Inflammatory macrophage (primary cell): ENCODE data around the gene HIRIP3.

Experiments
- DNase-seq, 2 donors: peaks; one replicate each; pipeline ENCODE4 v3.0.0-alpha.2; 2020 to 2022

Gene HIRIP3

GRCh38 chr16:29958756-29959155, 36.7 kb downstream of the HIRIP3 start:
- no peak for DNase-seq

- no peak for DNase-seq
These were observed 43.6 kb downstream of the HIRIP3 start for GRCh38 chr16:29951625-29952365.

DNA sequence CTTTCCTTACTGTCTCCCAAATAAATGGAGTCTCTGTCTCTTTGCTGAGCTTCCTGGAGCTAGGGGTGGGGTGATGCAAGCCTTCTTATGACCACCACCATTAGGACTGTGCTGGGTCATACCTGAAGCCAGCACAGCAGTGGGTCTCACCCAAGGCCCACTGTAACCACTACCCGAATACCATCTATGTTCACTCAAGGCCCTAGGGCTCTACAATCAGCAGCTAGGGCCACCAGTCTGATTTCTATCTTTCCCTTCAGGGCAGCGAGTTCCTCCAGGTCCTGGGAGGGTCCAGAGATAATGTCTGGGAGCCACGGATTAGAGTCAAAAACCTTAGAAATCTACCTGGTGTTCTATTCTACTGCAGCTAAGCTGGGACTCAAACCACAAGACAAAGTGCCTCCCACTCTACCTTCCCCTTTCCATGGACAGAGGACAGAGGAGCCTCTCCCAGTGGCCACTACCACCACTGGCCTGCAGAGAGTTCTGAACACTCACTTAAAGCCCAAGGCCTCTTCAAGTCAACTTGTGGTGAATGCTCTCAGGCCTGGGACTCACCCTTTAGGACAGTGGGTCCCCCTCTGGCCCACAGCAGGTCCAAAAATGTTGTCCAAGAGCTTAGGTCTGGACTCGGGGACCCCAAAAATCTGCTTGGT, 44.5 kb downstream of the HIRIP3 start:
- DNase-seq, result no peak

GRCh38 chr16:29947897-29948296, 47.5 kb downstream of the HIRIP3 start:
- no peak for DNase-seq

DNA sequence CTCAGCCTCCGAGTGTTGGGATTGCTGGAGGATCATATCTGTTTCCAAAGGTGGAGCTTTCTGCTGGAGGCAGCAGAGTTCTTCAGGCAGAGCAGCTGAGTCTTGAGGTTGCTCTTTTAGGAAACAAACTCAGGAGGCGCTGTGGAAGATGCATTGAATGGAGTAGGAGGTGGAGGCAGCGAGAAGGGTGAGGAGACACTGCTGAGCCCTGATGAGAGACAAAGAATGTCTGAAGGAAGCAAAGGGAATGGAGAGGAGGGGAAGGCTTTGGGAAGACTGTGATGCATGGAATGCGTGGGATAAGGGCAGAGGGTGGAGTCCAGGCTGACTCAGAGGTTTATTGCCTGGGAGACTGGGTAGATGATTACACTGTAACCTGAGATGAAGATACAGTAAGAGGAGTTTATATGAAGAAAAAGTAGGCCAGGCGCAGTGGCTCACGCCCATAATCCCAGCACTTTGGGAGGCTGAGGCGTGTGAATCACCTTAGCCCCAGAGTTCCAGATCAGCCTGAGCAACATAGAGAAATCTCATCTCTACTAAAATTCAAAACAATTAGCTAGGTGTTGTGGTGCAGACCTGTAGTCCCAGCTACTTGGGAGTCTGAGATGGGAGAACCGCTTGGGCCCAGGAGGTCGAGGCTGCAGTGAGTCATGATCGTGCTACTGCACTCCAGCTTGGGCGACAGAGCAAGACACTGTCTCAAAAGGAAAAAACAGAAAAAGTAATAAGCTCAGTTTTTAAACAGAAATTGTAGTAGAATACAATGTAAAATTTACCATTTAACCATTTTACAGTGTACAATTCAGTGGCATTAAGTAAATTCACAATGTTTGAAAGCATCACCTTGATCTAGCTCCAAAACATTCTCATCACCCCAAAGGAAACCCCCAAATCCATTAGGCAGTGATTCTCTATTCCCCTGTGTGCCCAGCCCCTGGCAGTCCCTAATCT, 51.3 kb downstream of the HIRIP3 start:
- no peak for DNase-seq
